Measurements from ENCODE around the gene TRAF2. TPM values are rescaled to one million over a fixed set of nuclear protein-coding genes. Genes with fewer than 3 reads are reported as not detected.

The TRAF2 gene
- total and polyA plus RNA-seq, 2 of the 8 experiments (the other 6 are each of a cell fraction or from before 2014, with no cell fraction given): 26.9 to 50.2 TPM

DNA sequence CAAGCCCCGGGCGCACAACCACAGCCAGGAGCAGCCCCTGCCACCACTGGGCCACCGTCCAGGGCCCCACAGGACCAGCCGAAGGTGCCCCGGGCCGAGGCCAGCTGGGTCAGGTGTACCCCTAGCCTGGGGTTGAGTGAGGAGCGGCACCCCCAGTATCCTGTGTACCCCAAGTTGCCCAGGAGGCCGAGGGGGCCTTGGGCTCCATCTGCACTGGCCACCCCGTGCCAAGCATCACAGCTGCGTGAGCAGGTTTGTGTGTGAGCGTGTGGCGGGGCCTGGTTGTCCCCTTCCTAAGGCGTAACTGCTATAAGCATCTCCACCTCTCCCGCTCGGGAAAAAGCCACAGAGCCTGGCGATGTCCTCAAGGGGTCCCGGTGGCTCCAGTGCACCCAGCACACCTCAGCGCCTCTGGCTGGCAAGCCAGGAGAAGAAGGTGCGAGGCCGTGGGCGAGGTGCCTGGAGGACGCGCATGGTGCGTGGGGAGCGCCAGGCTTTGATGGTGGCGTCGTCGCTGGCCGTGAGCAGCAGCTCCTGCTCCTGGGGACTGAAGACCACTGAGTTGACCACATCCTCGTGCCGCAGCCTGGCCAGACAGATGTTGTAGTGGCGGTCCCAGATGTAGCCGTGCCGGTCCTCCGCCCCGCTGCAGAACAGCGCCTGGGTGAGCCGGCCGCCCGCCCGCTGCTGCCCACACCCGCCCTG, 54.4 kb downstream of the TRAF2 start:
- no peak for DNase-seq (ENCODE audit: low read depth in 1 of 2, low spot score in 2 of 2)
- no peak overlapping the region for H3K4ac ChIP-seq (replicated peaks; ENCODE audit: insufficient read length, low read depth, low read length)
- POLR2A ChIA-PET (ENCODE audit: partially characterized antibody): no interaction called here
- TF ChIP-seq NRF1 (IDR thresholded peaks at IDR 0.05; ENCODE audit: low read depth, low read length): no peak
- no peak for TF ChIP-seq SUZ12 (IDR thresholded peaks at IDR 0.05; ENCODE audit: low read length)
- no peak for TF ChIP-seq ZNF274 (IDR thresholded peaks at IDR 0.05; ENCODE audit: borderline replicate concordance, extremely low read depth, low read length)
- TF ChIP-seq BRCA1 (IDR thresholded peaks at IDR 0.05; ENCODE audit: low read depth, low read length): no peak
- TF ChIP-seq ATF2 (IDR thresholded peaks at IDR 0.05; ENCODE audit: low read length): no peak
- no peak for TF ChIP-seq BACH1 (IDR thresholded peaks at IDR 0.05; ENCODE audit: low read length)
- no peak for TF ChIP-seq TAF1 (IDR thresholded peaks at IDR 0.05; ENCODE audit: low read depth, low read length)
- no peak for TF ChIP-seq GTF2F1 (IDR thresholded peaks at IDR 0.05; ENCODE audit: borderline replicate concordance, low read depth, low read length)
- TF ChIP-seq CTBP2 (IDR thresholded peaks at IDR 0.05; ENCODE audit: borderline replicate concordance, insufficient read depth, insufficient read length, low read length): no peak

More for the DNA sequence above, 54.4 kb downstream of the TRAF2 start:
- Histone ChIP-seq H2BK20ac (ENCODE audit: low read length) (no peak overlapping the region), H3K9me3 (ENCODE audit: insufficient read depth in 2 of 2, low read depth in 1 of 2, low read length in 1 of 2) (no peaks in the 10 kb centered on the region), H2BK12ac (ENCODE audit: low read depth, low read length) (no peak overlapping the region), H3K27ac (ENCODE audit: low read depth, low read length) (no peak overlapping the region), H3K79me1 (ENCODE audit: low read depth, low read length) (no peaks in the 10 kb centered on the region; the same call in 1 of the 2 replicates), H3K9ac (replicated peaks in 1 of 4; ENCODE audit: extremely low read depth in 1 of 4, low read depth in 3 of 4, low read length in 3 of 4) (no peak overlapping the region), H2AFZ (ENCODE audit: low read length) (no peak overlapping the region), H3K14ac (ENCODE audit: insufficient read length) (no peak overlapping the region), H3K4me2 (ENCODE audit: insufficient read depth in 1 of 2, low read depth in 2 of 2, low read length in 2 of 2) (no peak overlapping the region), H4K20me1 (replicated peaks in 1 of 2; ENCODE audit: control insufficient read depth in 1 of 2, insufficient read depth in 2 of 2, low read length in 2 of 2) (peaks cover 7 to 32% of the 10 kb centered on the region in 2 experiments), H3K23ac (ENCODE audit: insufficient read length) (no peak overlapping the region), H3K23me2 (ENCODE audit: low read depth, low read length) (peaks cover 5% of the 10 kb centered on the region; the same call in 1 of the 2 replicates), H3K79me2 (ENCODE audit: control insufficient read depth in 1 of 2, insufficient read depth in 2 of 2, low read length in 2 of 2) (peaks cover 0 to 3% of the 10 kb centered on the region in 2 experiments; a peak in 1 of 4 replicates), H4K91ac (replicated peaks; ENCODE audit: insufficient read length, low read length) (no peak overlapping the region), H2BK15ac (ENCODE audit: low read length) (no peak overlapping the region), H3K4me1 (replicated peaks in 1 of 4; ENCODE audit: control insufficient read depth in 3 of 4, insufficient read depth in 4 of 4, low read length in 3 of 4) (peaks cover 0 to 11% (median 7%) of the 10 kb centered on the region in 4 experiments; a peak in 5 of 7 replicates), H3K27me3 (replicated peaks in 1 of 4; ENCODE audit: control insufficient read depth in 3 of 4, extremely low read depth in 1 of 4, insufficient read depth in 3 of 4, low read length in 3 of 4) (no peaks in the 10 kb centered on the region), H4K8ac (ENCODE audit: extremely low read depth, insufficient read depth, low read length) (no peak overlapping the region; the same call in 1 of the 2 replicates), H3K56ac (replicated peaks; ENCODE audit: insufficient read length, low read depth, low read length) (no peak overlapping the region), H2BK120ac (replicated peaks; ENCODE audit: low read depth, low read length) (no peak overlapping the region), H4K5ac (ENCODE audit: insufficient read length, low read depth, low read length) (no peak overlapping the region), H3K36me3 (ENCODE audit: control insufficient read depth in 2 of 4, insufficient read depth in 4 of 4, low read length in 3 of 4) (peaks cover 12 to 34% (median 16%) of the 10 kb centered on the region in 4 experiments; a peak in 7 of 8 replicates), H3K18ac (ENCODE audit: extremely low read depth, low read length) (no peak overlapping the region), H2AK5ac (ENCODE audit: low read depth, low read length) (no peak overlapping the region), H2BK5ac (ENCODE audit: low read depth, low read length) (no peak overlapping the region), H3K4me3 (ENCODE audit: extremely low read depth in 1 of 4, insufficient read depth in 2 of 4, low read depth in 3 of 4, low read length in 4 of 4) (no peak overlapping the region)
- CTCF ChIA-PET (ENCODE audit: partially characterized antibody): no interaction called here
- 92% methylated on average over 41 of the region's 42 CpGs; no CpG with 5 or more reads in 1 of the 2 experiments for WGBS, 2 experiments (ENCODE audit: extremely low coverage in 1 of 2, insufficient coverage in 1 of 2, insufficient read length in 1 of 2, insufficient replicate concordance in 2 of 2, low coverage in 1 of 2, low lambda C conversion rate in 2 of 2, missing lambda C conversion rate in 1 of 2)
- no peak for FAIRE-seq

All from H1 (cell line).